ENCODE measurements around the gene PRDM7. TPM values are rescaled to one million over a fixed set of nuclear protein-coding genes. Genes with fewer than 3 reads are reported as not detected.

Gene PRDM7
- total and polyA plus RNA-seq, 9 of the 15 experiments (the other 6 are each of a cell fraction or from before 2014, with no cell fraction given): not detected

- TF ChIP-seq, protein P1, sequence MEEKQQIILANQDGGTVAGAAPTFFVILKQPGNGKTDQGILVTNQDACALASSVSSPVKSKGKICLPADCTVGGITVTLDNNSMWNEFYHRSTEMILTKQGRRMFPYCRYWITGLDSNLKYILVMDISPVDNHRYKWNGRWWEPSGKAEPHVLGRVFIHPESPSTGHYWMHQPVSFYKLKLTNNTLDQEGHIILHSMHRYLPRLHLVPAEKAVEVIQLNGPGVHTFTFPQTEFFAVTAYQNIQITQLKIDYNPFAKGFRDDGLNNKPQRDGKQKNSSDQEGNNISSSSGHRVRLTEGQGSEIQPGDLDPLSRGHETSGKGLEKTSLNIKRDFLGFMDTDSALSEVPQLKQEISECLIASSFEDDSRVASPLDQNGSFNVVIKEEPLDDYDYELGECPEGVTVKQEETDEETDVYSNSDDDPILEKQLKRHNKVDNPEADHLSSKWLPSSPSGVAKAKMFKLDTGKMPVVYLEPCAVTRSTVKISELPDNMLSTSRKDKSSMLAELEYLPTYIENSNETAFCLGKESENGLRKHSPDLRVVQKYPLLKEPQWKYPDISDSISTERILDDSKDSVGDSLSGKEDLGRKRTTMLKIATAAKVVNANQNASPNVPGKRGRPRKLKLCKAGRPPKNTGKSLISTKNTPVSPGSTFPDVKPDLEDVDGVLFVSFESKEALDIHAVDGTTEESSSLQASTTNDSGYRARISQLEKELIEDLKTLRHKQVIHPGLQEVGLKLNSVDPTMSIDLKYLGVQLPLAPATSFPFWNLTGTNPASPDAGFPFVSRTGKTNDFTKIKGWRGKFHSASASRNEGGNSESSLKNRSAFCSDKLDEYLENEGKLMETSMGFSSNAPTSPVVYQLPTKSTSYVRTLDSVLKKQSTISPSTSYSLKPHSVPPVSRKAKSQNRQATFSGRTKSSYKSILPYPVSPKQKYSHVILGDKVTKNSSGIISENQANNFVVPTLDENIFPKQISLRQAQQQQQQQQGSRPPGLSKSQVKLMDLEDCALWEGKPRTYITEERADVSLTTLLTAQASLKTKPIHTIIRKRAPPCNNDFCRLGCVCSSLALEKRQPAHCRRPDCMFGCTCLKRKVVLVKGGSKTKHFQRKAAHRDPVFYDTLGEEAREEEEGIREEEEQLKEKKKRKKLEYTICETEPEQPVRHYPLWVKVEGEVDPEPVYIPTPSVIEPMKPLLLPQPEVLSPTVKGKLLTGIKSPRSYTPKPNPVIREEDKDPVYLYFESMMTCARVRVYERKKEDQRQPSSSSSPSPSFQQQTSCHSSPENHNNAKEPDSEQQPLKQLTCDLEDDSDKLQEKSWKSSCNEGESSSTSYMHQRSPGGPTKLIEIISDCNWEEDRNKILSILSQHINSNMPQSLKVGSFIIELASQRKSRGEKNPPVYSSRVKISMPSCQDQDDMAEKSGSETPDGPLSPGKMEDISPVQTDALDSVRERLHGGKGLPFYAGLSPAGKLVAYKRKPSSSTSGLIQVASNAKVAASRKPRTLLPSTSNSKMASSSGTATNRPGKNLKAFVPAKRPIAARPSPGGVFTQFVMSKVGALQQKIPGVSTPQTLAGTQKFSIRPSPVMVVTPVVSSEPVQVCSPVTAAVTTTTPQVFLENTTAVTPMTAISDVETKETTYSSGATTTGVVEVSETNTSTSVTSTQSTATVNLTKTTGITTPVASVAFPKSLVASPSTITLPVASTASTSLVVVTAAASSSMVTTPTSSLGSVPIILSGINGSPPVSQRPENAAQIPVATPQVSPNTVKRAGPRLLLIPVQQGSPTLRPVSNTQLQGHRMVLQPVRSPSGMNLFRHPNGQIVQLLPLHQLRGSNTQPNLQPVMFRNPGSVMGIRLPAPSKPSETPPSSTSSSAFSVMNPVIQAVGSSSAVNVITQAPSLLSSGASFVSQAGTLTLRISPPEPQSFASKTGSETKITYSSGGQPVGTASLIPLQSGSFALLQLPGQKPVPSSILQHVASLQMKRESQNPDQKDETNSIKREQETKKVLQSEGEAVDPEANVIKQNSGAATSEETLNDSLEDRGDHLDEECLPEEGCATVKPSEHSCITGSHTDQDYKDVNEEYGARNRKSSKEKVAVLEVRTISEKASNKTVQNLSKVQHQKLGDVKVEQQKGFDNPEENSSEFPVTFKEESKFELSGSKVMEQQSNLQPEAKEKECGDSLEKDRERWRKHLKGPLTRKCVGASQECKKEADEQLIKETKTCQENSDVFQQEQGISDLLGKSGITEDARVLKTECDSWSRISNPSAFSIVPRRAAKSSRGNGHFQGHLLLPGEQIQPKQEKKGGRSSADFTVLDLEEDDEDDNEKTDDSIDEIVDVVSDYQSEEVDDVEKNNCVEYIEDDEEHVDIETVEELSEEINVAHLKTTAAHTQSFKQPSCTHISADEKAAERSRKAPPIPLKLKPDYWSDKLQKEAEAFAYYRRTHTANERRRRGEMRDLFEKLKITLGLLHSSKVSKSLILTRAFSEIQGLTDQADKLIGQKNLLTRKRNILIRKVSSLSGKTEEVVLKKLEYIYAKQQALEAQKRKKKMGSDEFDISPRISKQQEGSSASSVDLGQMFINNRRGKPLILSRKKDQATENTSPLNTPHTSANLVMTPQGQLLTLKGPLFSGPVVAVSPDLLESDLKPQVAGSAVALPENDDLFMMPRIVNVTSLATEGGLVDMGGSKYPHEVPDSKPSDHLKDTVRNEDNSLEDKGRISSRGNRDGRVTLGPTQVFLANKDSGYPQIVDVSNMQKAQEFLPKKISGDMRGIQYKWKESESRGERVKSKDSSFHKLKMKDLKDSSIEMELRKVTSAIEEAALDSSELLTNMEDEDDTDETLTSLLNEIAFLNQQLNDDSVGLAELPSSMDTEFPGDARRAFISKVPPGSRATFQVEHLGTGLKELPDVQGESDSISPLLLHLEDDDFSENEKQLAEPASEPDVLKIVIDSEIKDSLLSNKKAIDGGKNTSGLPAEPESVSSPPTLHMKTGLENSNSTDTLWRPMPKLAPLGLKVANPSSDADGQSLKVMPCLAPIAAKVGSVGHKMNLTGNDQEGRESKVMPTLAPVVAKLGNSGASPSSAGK (IDR thresholded peaks at IDR 0.05): peak; percentile 92
- TF ChIP-seq, protein P2, sequence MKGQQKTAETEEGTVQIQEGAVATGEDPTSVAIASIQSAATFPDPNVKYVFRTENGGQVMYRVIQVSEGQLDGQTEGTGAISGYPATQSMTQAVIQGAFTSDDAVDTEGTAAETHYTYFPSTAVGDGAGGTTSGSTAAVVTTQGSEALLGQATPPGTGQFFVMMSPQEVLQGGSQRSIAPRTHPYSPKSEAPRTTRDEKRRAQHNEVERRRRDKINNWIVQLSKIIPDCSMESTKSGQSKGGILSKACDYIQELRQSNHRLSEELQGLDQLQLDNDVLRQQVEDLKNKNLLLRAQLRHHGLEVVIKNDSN (CRISPR knock-in tag; IDR thresholded peaks at IDR 0.05): peak; percentile 73
- TF ChIP-seq ZNF3 (CRISPR knock-in tag; IDR thresholded peaks at IDR 0.05): no peak
- 0 out of 4 replicates have a peak, but pooled peaks of 1 of the 2 experiments have one; percentile 38 for TF ChIP-seq TEAD1 (CRISPR knock-in tag; IDR thresholded peaks at IDR 0.05)
- no peak for TF ChIP-seq PURB (CRISPR knock-in tag; IDR thresholded peaks at IDR 0.05; ENCODE audit: low read depth)
- no peak for TF ChIP-seq ZNF507 (tag; conservative IDR thresholded peaks at IDR 0.05)
- TF ChIP-seq, protein P3, sequence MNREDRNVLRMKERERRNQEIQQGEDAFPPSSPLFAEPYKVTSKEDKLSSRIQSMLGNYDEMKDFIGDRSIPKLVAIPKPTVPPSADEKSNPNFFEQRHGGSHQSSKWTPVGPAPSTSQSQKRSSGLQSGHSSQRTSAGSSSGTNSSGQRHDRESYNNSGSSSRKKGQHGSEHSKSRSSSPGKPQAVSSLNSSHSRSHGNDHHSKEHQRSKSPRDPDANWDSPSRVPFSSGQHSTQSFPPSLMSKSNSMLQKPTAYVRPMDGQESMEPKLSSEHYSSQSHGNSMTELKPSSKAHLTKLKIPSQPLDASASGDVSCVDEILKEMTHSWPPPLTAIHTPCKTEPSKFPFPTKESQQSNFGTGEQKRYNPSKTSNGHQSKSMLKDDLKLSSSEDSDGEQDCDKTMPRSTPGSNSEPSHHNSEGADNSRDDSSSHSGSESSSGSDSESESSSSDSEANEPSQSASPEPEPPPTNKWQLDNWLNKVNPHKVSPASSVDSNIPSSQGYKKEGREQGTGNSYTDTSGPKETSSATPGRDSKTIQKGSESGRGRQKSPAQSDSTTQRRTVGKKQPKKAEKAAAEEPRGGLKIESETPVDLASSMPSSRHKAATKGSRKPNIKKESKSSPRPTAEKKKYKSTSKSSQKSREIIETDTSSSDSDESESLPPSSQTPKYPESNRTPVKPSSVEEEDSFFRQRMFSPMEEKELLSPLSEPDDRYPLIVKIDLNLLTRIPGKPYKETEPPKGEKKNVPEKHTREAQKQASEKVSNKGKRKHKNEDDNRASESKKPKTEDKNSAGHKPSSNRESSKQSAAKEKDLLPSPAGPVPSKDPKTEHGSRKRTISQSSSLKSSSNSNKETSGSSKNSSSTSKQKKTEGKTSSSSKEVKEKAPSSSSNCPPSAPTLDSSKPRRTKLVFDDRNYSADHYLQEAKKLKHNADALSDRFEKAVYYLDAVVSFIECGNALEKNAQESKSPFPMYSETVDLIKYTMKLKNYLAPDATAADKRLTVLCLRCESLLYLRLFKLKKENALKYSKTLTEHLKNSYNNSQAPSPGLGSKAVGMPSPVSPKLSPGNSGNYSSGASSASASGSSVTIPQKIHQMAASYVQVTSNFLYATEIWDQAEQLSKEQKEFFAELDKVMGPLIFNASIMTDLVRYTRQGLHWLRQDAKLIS (CRISPR knock-in tag; IDR thresholded peaks at IDR 0.05): no peak
- no peak for TF ChIP-seq THRA (IDR thresholded peaks at IDR 0.05)
Observed at GRCh38 chr16:90046971-90047713, 30.0 kb downstream of the PRDM7 start (continued).

Data from K562 (cell line).